GM18499 (cell line): ENCODE data around the gene POMGNT1.

Source experiments
- ATAC-seq: cut with Tn5 transposase; IDR thresholded peaks from one replicate; pipeline ENCODE4 v1.9.1; 2021; ENCODE audit warnings: moderate number of reproducible peaks; ENCODE audit not compliant: insufficient read depth, unreplicated experiment

The POMGNT1 gene

GRCh38 chr1:46211051-46211450, 12.8 kb upstream of the POMGNT1 start:
- no peak for ATAC-seq

GRCh38 chr1:46210561-46210960, 12.3 kb upstream of the POMGNT1 start:
- ATAC-seq: no peak

GRCh38 chr1:46206399-46206798, 8.2 kb upstream of the POMGNT1 start:
- no peak for ATAC-seq

- no peak for ATAC-seq
Observed at GRCh38 chr1:46205791-46206190, 7.6 kb upstream of the POMGNT1 start.

- ATAC-seq: no peak
Observed at GRCh38 chr1:46205141-46205540, 6.9 kb upstream of the POMGNT1 start.

GRCh38 chr1:46204406-46204742, 6.1 kb upstream of the POMGNT1 start:
- no peak for ATAC-seq

GRCh38 chr1:46203738-46204405, 5.6 kb upstream of the POMGNT1 start:
- no peak for ATAC-seq

- ATAC-seq: no peak
Observed at GRCh38 chr1:46199233-46199749, 1.1 kb upstream of the POMGNT1 start.

- no peak for ATAC-seq
Observed at GRCh38 chr1:46197560-46197963, 672 bp downstream of the POMGNT1 start.

- ATAC-seq: no peak
Observed at GRCh38 chr1:46196609-46197008, 1.6 kb downstream of the POMGNT1 start.

- no peak for ATAC-seq
Observed at GRCh38 chr1:46194641-46195193, 3.5 kb downstream of the POMGNT1 start.

- no peak for ATAC-seq
Observed at GRCh38 chr1:46193984-46194570, 4.2 kb downstream of the POMGNT1 start.

- ATAC-seq: no peak
Observed at GRCh38 chr1:46193285-46193684, 4.9 kb downstream of the POMGNT1 start.

- ATAC-seq: no peak
Observed at GRCh38 chr1:46192171-46192570, 6.1 kb downstream of the POMGNT1 start.

GRCh38 chr1:46191033-46191701, 7.1 kb downstream of the POMGNT1 start:
- ATAC-seq: no peak

GRCh38 chr1:46190539-46190938, 7.7 kb downstream of the POMGNT1 start:
- no peak for ATAC-seq

GRCh38 chr1:46188295-46189030, 9.8 kb downstream of the POMGNT1 start:
- ATAC-seq: no peak

GRCh38 chr1:46187106-46187869, 10.9 kb downstream of the POMGNT1 start:
- no peak for ATAC-seq

- no peak for ATAC-seq
Observed at GRCh38 chr1:46186076-46186475, 12.2 kb downstream of the POMGNT1 start.
